CD4-positive, alpha-beta T cell treated with Interleukin-15 for 4 hours (primary cell): ENCODE results near the gene SAXO2.
"Not testable (repeated sequence)": the region's sequence is repeated elsewhere in the genome, so short reads cannot be mapped to it uniquely, and the experiment has no call there.

Experiments
- DNase-seq: peaks from one replicate; pipeline ENCODE4 v3.0.0-alpha.2; 2020; ENCODE audit warnings: low spot score

Gene SAXO2

GRCh38 chr15:82288202-82288601, 25.6 kb downstream of the SAXO2 start:
- DNase-seq, result not testable (repeated sequence)

- DNase-seq, result no peak
Measured at GRCh38 chr15:82292271-82292670, 29.7 kb downstream of the SAXO2 start.

DNA sequence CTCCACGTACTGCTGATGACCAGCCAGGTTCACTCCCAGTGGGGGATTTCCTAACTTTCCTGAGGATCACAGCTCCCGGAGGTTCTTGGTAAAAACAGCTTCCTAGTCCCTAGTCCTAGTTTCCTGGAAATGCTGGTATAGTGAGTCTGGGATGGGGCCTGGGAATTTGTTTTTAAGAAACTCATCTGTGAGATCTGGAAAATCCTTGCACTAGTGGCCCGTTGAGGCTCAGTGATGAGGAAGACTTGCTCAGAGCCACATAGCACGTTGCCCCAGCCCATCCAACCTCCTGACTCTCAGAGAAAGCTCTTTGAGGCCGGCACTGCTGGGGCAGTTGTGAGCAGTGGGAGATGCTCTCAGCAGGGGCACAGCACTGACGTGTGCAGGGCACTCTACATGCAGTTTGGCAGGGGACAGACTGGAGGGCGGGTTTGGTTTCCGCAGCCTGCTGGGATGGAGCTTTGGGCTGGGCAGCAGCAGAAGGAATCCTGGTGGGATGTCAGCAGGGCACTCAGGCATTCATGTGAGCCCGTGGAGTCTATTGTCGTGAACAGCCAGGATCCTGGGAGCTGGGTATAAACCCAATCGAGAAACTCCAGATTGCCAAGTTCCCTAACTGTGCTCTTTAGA, 31.6 kb downstream of the SAXO2 start:
- DNase-seq, result no peak

- no peak for DNase-seq
Measured at GRCh38 chr15:82297546-82297945, 34.9 kb downstream of the SAXO2 start.

GRCh38 chr15:82298032-82298431, 35.4 kb downstream of the SAXO2 start:
- no peak for DNase-seq

GRCh38 chr15:82298520-82298919, 35.9 kb downstream of the SAXO2 start:
- DNase-seq, result peak; percentile 53

- not testable (repeated sequence) for DNase-seq
Measured at GRCh38 chr15:82299511-82299914, 36.9 kb downstream of the SAXO2 start.

- not testable (repeated sequence) for DNase-seq
Measured at GRCh38 chr15:82300326-82300725, 37.7 kb downstream of the SAXO2 start.

GRCh38 chr15:82300883-82301282, 38.3 kb downstream of the SAXO2 start:
- DNase-seq, result no peak

DNA sequence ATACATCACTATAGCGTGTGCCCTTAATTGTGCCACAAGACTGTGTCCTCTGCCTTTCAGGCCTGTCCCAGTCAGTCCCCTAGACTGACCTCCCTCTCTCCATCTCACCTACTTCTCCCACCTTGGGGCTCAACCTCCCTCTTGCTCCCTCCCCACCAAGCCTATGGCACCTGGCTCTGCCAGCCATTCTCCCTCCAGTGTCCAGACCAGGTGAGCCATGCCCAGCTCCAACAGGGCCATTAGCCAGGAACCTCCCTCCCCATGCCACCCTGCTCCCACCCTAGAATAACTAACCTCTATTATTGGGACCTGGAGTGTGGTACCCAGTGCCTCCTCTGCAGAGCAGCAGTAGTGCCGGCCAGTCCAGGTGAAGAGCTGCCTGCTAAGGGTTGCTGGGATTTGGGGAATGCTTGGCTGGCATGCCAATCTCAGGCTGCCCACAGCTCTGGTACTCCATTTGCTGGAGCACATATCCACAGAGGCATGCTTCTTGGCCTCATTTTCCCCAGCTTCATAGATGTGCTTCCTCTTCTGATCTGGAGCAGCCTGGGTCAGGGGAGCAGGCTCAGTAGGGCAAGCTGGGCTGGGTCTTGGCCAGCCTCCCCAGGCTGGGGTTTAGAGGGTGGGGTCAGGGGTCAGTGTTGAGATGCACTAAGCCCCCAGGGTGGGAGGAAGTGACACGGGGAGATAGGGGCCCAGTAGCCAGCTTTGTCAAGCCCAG, 38.8 kb downstream of the SAXO2 start:
- DNase-seq, result no peak

DNA sequence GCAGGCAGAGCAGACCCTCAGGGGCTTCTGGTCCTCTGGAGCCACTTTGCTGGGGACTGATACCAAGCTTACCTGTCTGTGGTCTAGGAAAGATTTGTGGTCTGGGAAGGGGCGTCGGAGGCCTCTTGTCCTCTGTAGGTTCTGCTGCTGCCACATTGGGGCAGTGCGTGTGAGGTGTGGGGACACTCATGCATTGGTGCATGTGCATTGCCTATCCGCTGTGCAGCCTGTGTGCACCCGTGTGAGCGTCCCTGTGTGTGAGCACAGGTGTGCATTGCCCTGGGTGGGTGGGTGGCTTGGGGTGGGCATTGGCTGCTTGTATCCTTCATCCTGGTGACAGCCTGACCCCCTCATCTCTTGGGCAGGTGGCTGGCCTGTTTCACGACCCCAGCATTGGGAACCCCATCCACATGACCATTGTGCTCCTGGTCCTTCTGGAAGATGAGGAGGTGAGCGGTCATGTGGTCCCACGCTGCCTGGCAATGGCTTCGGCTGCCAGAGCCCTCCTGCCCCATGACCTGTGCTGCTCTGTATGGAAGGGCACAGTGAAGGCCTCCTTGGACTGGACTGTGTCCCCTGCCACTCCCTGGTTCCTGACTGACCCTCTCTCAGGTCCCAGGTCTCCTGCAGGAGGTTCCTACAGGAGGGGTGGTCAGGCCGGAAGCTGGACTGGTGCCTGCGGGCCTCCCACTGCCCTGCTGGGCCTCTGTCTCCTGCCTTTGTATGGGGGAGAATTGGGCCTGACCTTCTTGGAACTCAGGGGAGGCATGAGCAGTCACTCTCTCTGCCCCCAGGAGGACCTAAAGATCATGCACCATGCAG, 41.5 kb downstream of the SAXO2 start:
- no peak for DNase-seq

DNA sequence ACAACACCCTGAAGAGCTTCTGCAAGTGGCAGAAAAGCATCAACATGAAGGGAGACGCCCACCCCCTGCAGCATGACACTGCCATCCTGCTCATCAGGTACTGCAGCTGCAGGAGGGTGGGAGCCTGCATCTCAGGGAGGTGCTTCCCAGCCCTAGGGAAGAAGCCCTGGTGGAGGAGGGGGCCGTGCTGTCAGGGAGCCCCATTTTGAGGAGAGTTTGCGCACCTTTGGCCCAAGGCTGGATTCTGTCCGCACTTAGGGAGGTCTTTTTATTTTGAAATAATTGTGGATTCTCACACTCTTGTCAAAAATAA, 42.1 kb downstream of the SAXO2 start:
- DNase-seq, result no peak

GRCh38 chr15:82305621-82306048, 43.0 kb downstream of the SAXO2 start:
- DNase-seq, result no peak

GRCh38 chr15:82306791-82307713, 44.4 kb downstream of the SAXO2 start:
- no peak for DNase-seq

GRCh38 chr15:82307714-82308081, 45.1 kb downstream of the SAXO2 start:
- DNase-seq, result no peak

GRCh38 chr15:82309802-82310201, 47.2 kb downstream of the SAXO2 start:
- no peak for DNase-seq

GRCh38 chr15:82311321-82311720, 48.7 kb downstream of the SAXO2 start:
- not testable (repeated sequence) for DNase-seq

- no peak for DNase-seq
Measured at GRCh38 chr15:82312586-82313349, 50.1 kb downstream of the SAXO2 start.

- no peak for DNase-seq
Measured at GRCh38 chr15:82313446-82313845, 50.8 kb downstream of the SAXO2 start.

DNA sequence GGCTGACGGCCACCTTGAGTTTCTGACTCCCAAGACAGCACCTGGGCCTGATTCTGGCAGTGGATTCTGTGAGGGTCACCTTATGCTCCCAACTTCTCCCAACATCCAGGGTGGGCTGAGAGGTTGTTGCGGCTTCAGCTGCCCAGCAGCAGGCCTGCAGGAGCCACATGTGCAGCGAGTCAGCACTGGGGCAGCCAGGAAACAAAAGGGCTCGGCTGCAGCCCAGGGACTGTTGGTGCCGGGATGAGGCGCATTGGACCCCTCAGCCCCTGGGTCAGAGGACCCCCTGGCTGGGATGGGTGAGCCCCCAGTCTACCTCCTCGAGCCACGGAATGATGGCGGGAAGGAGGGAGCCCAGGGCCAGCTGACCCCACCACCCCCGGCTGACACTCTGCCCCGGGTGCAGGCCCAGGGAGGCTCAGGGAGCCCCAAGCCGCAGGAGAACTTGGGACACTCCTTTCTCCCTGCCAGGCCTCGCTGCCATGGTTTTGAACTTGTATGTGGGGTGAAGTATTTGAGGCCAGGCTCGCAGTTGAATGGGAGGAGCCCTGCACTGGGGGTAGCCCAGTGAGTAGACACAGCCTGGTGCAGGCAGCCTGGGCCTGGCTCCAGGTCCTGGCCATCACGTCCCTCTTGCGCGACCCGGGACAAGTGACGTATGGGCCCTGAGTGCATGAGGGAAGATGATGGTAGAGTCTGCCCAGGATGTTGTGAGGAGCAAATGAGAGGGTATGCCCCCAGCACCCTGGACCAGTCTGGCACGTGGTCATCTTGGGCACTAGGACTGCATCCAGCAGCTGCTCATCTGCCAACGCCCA, 51.5 kb downstream of the SAXO2 start:
- not testable (repeated sequence) for DNase-seq
